ENCODE measurements around the gene FOXP1. TPM values are rescaled to one million over a fixed set of nuclear protein-coding genes. Genes with fewer than 3 reads are reported as not detected.

The FOXP1 gene
- total and polyA plus RNA-seq, 2 of the 8 experiments (the other 6 are each of a cell fraction or from before 2014, with no cell fraction given) = 13.9 to 25.4 TPM

GRCh38 chr3:71582036-71582611 lies 1.4 kb downstream of the FOXP1 start:
- Histone ChIP-seq H3K4ac (replicated peaks; ENCODE audit: insufficient read length, low read depth, low read length) (no peak overlapping the region), H3K4me1 (replicated peaks in 1 of 4; ENCODE audit: control insufficient read depth in 3 of 4, insufficient read depth in 4 of 4, low read length in 3 of 4) (peaks cover 0 to 3% (median 1%) of the 10 kb centered on the region in 4 experiments; a peak in 4 of 7 replicates), H4K91ac (replicated peaks; ENCODE audit: insufficient read length, low read length) (no peak overlapping the region), H2BK15ac (ENCODE audit: low read length) (no peak overlapping the region; the same call in 1 of the 2 replicates), H4K5ac (ENCODE audit: insufficient read length, low read depth, low read length) (peak overlapping the region; percentile 44), H4K20me1 (replicated peaks in 1 of 2; ENCODE audit: control insufficient read depth in 1 of 2, insufficient read depth in 2 of 2, low read length in 2 of 2) (peaks cover 0 to 3% of the 10 kb centered on the region in 2 experiments), H3K4me2 (ENCODE audit: insufficient read depth in 1 of 2, low read depth in 2 of 2, low read length in 2 of 2) (peak overlapping the region; percentile 92 to 95), H3K27me3 (replicated peaks in 1 of 4; ENCODE audit: control insufficient read depth in 3 of 4, extremely low read depth in 1 of 4, insufficient read depth in 3 of 4, low read length in 3 of 4) (peaks cover 0 to 19% (median 10%) of the 10 kb centered on the region in 4 experiments; a peak in 5 of 7 replicates), H3K9me3 (ENCODE audit: insufficient read depth in 2 of 2, low read depth in 1 of 2, low read length in 1 of 2) (no peaks in the 10 kb centered on the region), H3K36me3 (ENCODE audit: control insufficient read depth in 2 of 4, insufficient read depth in 4 of 4, low read length in 3 of 4) (no peaks in the 10 kb centered on the region), H3K56ac (replicated peaks; ENCODE audit: insufficient read length, low read depth, low read length) (no peak overlapping the region), H2BK20ac (ENCODE audit: low read length) (no peak overlapping the region), H2BK12ac (ENCODE audit: low read depth, low read length) (no peak overlapping the region; the same call in none of the 2 replicates), H3K23ac (ENCODE audit: insufficient read length) (no peak overlapping the region), H3K79me2 (ENCODE audit: control insufficient read depth in 1 of 2, insufficient read depth in 2 of 2, low read length in 2 of 2) (no peaks in the 10 kb centered on the region), H3K4me3 (ENCODE audit: extremely low read depth in 1 of 4, insufficient read depth in 2 of 4, low read depth in 3 of 4, low read length in 4 of 4) (peak overlapping the region; percentile 65 to 87 (median 76)), H3K79me1 (ENCODE audit: low read depth, low read length) (no peaks in the 10 kb centered on the region), H4K8ac (ENCODE audit: extremely low read depth, insufficient read depth, low read length) (no peak overlapping the region), H2BK5ac (ENCODE audit: low read depth, low read length) (peak overlapping the region; percentile 57; the same call in 1 of the 2 replicates), H2BK120ac (replicated peaks; ENCODE audit: low read depth, low read length) (no peak overlapping the region), H3K18ac (ENCODE audit: extremely low read depth, low read length) (peak overlapping the region; percentile 95), H2AFZ (ENCODE audit: low read length) (no peak overlapping the region), H2AK5ac (ENCODE audit: low read depth, low read length) (no peak overlapping the region), H3K9ac (replicated peaks in 1 of 4; ENCODE audit: extremely low read depth in 1 of 4, low read depth in 3 of 4, low read length in 3 of 4) (peak overlapping the region; percentile 48 to 74 (median 57); a peak in 6 of 7 replicates), H3K27ac (ENCODE audit: low read depth, low read length) (no peak overlapping the region), H3K14ac (ENCODE audit: insufficient read length) (no peak overlapping the region), H3K23me2 (ENCODE audit: low read depth, low read length) (peaks cover 25% of the 10 kb centered on the region)
- DNase-seq (ENCODE audit: low read depth in 1 of 2, low spot score in 2 of 2) (peak in 1 of 2 experiments; percentile 82), FAIRE-seq (no peak)
- ChIA-PET CTCF (ENCODE audit: partially characterized antibody) (interaction anchor here (0.7 to 1.3 kb wide), 4 partner anchors 18 to 429 kb away, joined by 3 read pairs; no protein-coding TSS in a partner anchor), POLR2A (ENCODE audit: partially characterized antibody) (interaction anchor here (0.6 to 2.4 kb wide), 4 partner anchors 15 to 961 kb away, joined by 3 to 5 read pairs (median 4); no protein-coding TSS in a partner anchor)
- WGBS, 2 experiments (ENCODE audit: extremely low coverage in 1 of 2, insufficient coverage in 1 of 2, insufficient read length in 1 of 2, insufficient replicate concordance in 2 of 2, low coverage in 1 of 2, low lambda C conversion rate in 2 of 2, missing lambda C conversion rate in 1 of 2) = 1% methylated on average over 31 of the region's 59 CpGs; no CpG with 5 or more reads in 1 of the 2 experiments
- TF ChIP-seq RXRA (IDR thresholded peaks at IDR 0.05; ENCODE audit: insufficient read depth, low read depth, low read length) (no peak), EZH2 (IDR thresholded peaks at IDR 0.05; ENCODE audit: low read depth, low read length, severe bottlenecking) (peak; percentile 7), BRCA1 (IDR thresholded peaks at IDR 0.05; ENCODE audit: low read depth, low read length) (no peak), CHD1 (IDR thresholded peaks at IDR 0.05; ENCODE audit: low read depth, low read length) (no peak), E2F6 (IDR thresholded peaks at IDR 0.05) (peak; percentile 70), RBBP5 (IDR thresholded peaks at IDR 0.05; ENCODE audit: borderline replicate concordance, low read depth, low read length) (peak; percentile 74), GTF2F1 (IDR thresholded peaks at IDR 0.05; ENCODE audit: borderline replicate concordance, low read depth, low read length) (no peak), SIN3A (conservative IDR thresholded peaks at IDR 0.05 in 1 of 2, IDR thresholded peaks at IDR 0.05 in 1 of 2; ENCODE audit: low read depth in 1 of 2, low read length in 2 of 2) (peak in 1 of 2 experiments; percentile 53; a peak in 1 of 4 replicates), JUN (IDR thresholded peaks at IDR 0.05; ENCODE audit: low read depth, low read length) (no peak), PHF8 (conservative IDR thresholded peaks at IDR 0.05; ENCODE audit: low read depth, low read length) (0 out of 2 replicates have a peak, but pooled peaks have one; percentile 22), JUND (IDR thresholded peaks at IDR 0.05; ENCODE audit: low read length) (no peak)

Data from H1 (cell line).